Left cardiac atrium (tissue), 4 donors: Measurements from ENCODE around the gene NTMT2. TPM values are rescaled to one million over a fixed set of nuclear protein-coding genes. Genes with fewer than 3 reads are reported as not detected.
A peak's percentile ranks its signal among the peaks of the same experiment; 100 is the strongest.

Experiments used
- ATAC-seq, 2 donors: fragments of 200-7000 bp; cut with Tn5 transposase; one replicate each; pipeline ENCODE4 v1.9.1; 2020; ENCODE audit warnings: mild to moderate bottlenecking in 2 of 2, moderate library complexity in 2 of 2
- DNase-seq: peaks from one replicate; pipeline ENCODE4 v3.0.0-alpha.2; 2020
- intact Hi-C, 2 donors: fragments of 100-400 bp; cut with DNase I; formaldehyde crosslinking; loops; one replicate each; pipeline versions ENCODE4 v1.14.1 to v1.15.1; 2022 to 2023
- microRNA-seq, 2 donors: library from miRNA; unstranded; fragments of <30 nt; microRNA quantifications; one replicate each; pipeline ENCODE4 v1.2.0, GENCODE V29; 2020
- total RNA-seq, 2 donors: library from RNA; stranded (reverse); fragmentation: NEBNext Ultra II Directional; extraction: Animal tissue kit (Norgen Biotek cat#: 25700); gene quantifications; one replicate each; pipeline ENCODE4 v1.2.1, GENCODE V29; 2021
- donor health status: DM: no; HTN: yes; CAD: no.
- donor health status: DM: no; HTN: yes; CAD: no; lungs with severe emphysema.
- donor health status: DM: yes; HTN: yes; CAD: no.
- donor health status: Dilated cardiomyopathy.

Gene NTMT2
- total RNA-seq, 2 donors from 2014 or later = 0.73 to 3.5 TPM

- intact Hi-C loops = no loop called here
- peak in 1 of 2 donors; percentile 32 for ATAC-seq
- no peak for DNase-seq
These were observed 54.4 kb downstream of the NTMT2 start for GRCh38 chr1:170200161-170200560.

- intact Hi-C loops = no loop called here
- peak; percentile 66 to 81 for ATAC-seq
- no peak for DNase-seq
These were observed 55.0 kb downstream of the NTMT2 start for GRCh38 chr1:170200621-170201397.

GRCh38 chr1:170203693-170204092 lies 57.9 kb downstream of the NTMT2 start:
- intact Hi-C loops = no loop called here
- no peak for ATAC-seq
- no peak for DNase-seq

GRCh38 chr1:170204121-170204520 lies 58.4 kb downstream of the NTMT2 start:
- DNase-seq = no peak
- intact Hi-C loops = no loop called here
- ATAC-seq = no peak

- ATAC-seq (peak in 1 of 2 donors; percentile 44), DNase-seq (no peak)
- intact Hi-C loops = no loop called here
These were observed 59.5 kb downstream of the NTMT2 start for GRCh38 chr1:170205301-170205700.

- DNase-seq = no peak
- ATAC-seq = no peak
- intact Hi-C loops = no loop called here
These were observed 63.4 kb downstream of the NTMT2 start for GRCh38 chr1:170209125-170209524.

- intact Hi-C loops = no loop called here
- no peak for DNase-seq
These were observed 64.4 kb downstream of the NTMT2 start for GRCh38 chr1:170210142-170210541.

GRCh38 chr1:170213596-170213995 lies 67.8 kb downstream of the NTMT2 start:
- ATAC-seq = peak; percentile 77 to 87
- intact Hi-C loops = no loop called here

More at GRCh38 chr1:170210142-170210541, 64.4 kb downstream of the NTMT2 start:
- ATAC-seq = no peak

GRCh38 chr1:170214117-170215032 lies 68.6 kb downstream of the NTMT2 start:
- ATAC-seq (peak; percentile 41 to 81), DNase-seq (no peak)
- intact Hi-C loops = no loop called here

More at GRCh38 chr1:170213596-170213995, 67.8 kb downstream of the NTMT2 start:
- DNase-seq = peak; percentile 44

GRCh38 chr1:170215072-170215885 lies 69.5 kb downstream of the NTMT2 start:
- intact Hi-C loops = no loop called here
- DNase-seq (peak; percentile 43), ATAC-seq (peak; percentile 50 to 51)

- no peak for DNase-seq
- intact Hi-C loops = no loop called here
- ATAC-seq = no peak
These were observed 71.9 kb downstream of the NTMT2 start for GRCh38 chr1:170217517-170218256.

- intact Hi-C loops = no loop called here
- DNase-seq (no peak), ATAC-seq (no peak)
These were observed 72.5 kb downstream of the NTMT2 start for GRCh38 chr1:170218257-170218650.

Small RNAs within 50 kb of the gene (microRNA-seq; reads per million reads assigned to microRNA genes)
- gene MIR3119-1 = 0 reads per million in 2 donors
- 0 reads per million in 2 donors for gene MIR3119-2

Other genes with a start within 250 kb of the NTMT2 start
- 10 to 100 TPM; 41.4 to 58.6 TPM for gene KIFAP3, start 71.3 kb upstream of the NTMT2 start, total RNA-seq